Measurements from ENCODE around the gene TEKT2. TPM values are rescaled to one million over a fixed set of nuclear protein-coding genes. Genes with fewer than 3 reads are reported as not detected.

Gene TEKT2
- total and polyA plus RNA-seq, 2 donors (not counting 3 experiments of a cell fraction or from before 2014, with no cell fraction given) = 0.38 to 0.61 TPM

DNA sequence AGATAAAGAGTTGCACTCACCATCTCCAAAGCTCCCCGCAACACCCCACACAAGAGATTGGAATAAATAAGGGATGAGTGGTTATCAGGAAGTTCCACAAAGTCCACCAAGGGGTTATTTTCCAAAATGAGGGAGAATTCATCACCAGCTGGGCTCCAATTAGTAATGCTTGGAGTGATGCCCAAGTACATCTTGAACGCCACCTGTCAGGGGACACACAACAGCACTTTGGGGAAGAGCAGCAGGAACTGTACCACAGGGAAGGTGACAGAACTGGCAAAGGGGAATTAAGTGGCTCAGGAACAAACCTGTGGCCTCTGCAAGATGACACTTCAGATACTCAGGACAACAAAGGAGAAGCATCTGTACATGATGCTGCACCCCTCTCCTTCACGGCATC lies 53.9 kb downstream of the TEKT2 start:
- no peak for DNase-seq (ENCODE audit: low read depth, low spot score)
- BruUV-seq (replicated peaks) = no TSS peak
- H2AFZ ChIP-seq (ENCODE audit: low read depth, low read length) = no peak overlapping the region
- intact Hi-C loops (cut with micrococcal nuclease) = no loop called here
- no peak for TF ChIP-seq POLR2AphosphoS5 (IDR thresholded peaks at IDR 0.05; ENCODE audit: insufficient read depth, low read depth, low read length)
- no peak for TF ChIP-seq EZH2 (IDR thresholded peaks at IDR 0.05; ENCODE audit: borderline replicate concordance, low read depth, low read length, severe bottlenecking)
- TF ChIP-seq POLR2A (IDR thresholded peaks at IDR 0.05; ENCODE audit: low read depth, low read length) = no peak
- TF ChIP-seq MYC (IDR thresholded peaks at IDR 0.05; ENCODE audit: low read depth, low read length) = no peak
- no peak for TF ChIP-seq FOS (IDR thresholded peaks at IDR 0.05; ENCODE audit: borderline replicate concordance, insufficient read depth, low read length)
- TF ChIP-seq, protein P1, sequence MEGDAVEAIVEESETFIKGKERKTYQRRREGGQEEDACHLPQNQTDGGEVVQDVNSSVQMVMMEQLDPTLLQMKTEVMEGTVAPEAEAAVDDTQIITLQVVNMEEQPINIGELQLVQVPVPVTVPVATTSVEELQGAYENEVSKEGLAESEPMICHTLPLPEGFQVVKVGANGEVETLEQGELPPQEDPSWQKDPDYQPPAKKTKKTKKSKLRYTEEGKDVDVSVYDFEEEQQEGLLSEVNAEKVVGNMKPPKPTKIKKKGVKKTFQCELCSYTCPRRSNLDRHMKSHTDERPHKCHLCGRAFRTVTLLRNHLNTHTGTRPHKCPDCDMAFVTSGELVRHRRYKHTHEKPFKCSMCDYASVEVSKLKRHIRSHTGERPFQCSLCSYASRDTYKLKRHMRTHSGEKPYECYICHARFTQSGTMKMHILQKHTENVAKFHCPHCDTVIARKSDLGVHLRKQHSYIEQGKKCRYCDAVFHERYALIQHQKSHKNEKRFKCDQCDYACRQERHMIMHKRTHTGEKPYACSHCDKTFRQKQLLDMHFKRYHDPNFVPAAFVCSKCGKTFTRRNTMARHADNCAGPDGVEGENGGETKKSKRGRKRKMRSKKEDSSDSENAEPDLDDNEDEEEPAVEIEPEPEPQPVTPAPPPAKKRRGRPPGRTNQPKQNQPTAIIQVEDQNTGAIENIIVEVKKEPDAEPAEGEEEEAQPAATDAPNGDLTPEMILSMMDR (IDR thresholded peaks at IDR 0.05; ENCODE audit: extremely low read depth in 1 of 2, insufficient read depth in 1 of 2, low read depth in 1 of 2, low read length in 2 of 2) = no peak
- TF ChIP-seq JUN (IDR thresholded peaks at IDR 0.05; ENCODE audit: borderline replicate concordance, insufficient read depth, insufficient read length, low read depth) = no peak
- no peak for TF ChIP-seq GATA2 (IDR thresholded peaks at IDR 0.05; ENCODE audit: insufficient read depth, insufficient read length, low read depth, low read length)
- TF ChIP-seq MAX (IDR thresholded peaks at IDR 0.05; ENCODE audit: insufficient read depth, insufficient read length) = no peak
- dilution Hi-C loops (cut with MboI; ENCODE audit: extremely low pct_ligation_motif_present, low sequenced_read_pairs) = no loop called here
- H3K4me2 ChIP-seq (ENCODE audit: insufficient read depth, low read length) = no peak overlapping the region
- no peak overlapping the region for H3K9ac ChIP-seq (replicated peaks; ENCODE audit: extremely low read depth, insufficient read depth, low read length)
- FAIRE-seq = no peak
- H3K4me1 ChIP-seq (ENCODE audit: control insufficient read depth, extremely low read depth, insufficient read depth, low read length) = peaks cover 46% of the 10 kb centered on the region
- no peak overlapping the region for H3K4me3 ChIP-seq (replicated peaks in 1 of 3; ENCODE audit: insufficient read depth in 1 of 3, low read depth in 1 of 3, low read length in 3 of 3)
- H3K9me3 ChIP-seq (replicated peaks; ENCODE audit: control insufficient read depth, insufficient read depth, low read length) = no peaks in the 10 kb centered on the region
- H4K20me1 ChIP-seq (replicated peaks; ENCODE audit: control insufficient read depth, extremely low read depth, insufficient read depth, low read length) = no peaks in the 10 kb centered on the region
- ChIA-PET POLR2A (no interaction called here), CTCF (interaction anchor here (1.4 kb wide), 1 partner anchor 11 kb away, joined by 3 read pairs; the partner anchor contains the start of gene TRAPPC3)
- H3K36me3 ChIP-seq (ENCODE audit: control insufficient read depth in 2 of 2, extremely low read depth in 1 of 2, insufficient read depth in 2 of 2, low read length in 2 of 2) = peaks cover 4 to 11% of the 10 kb centered on the region in 2 experiments
- H3K9me1 ChIP-seq (replicated peaks; ENCODE audit: control insufficient read depth, extremely low read depth, insufficient read depth, low read length) = no peaks in the 10 kb centered on the region
- no peaks in the 10 kb centered on the region for H3K27me3 ChIP-seq (ENCODE audit: control insufficient read depth in 2 of 2, insufficient read depth in 2 of 2, low read length in 2 of 2)
- no peak overlapping the region for H3K27ac ChIP-seq (ENCODE audit: insufficient read depth, low read depth, low read length)
- peaks cover 21% of the 10 kb centered on the region for H3K79me2 ChIP-seq (ENCODE audit: control insufficient read depth, insufficient read depth, low read length)

Other genes with a start within 250 kb of the TEKT2 start
- 31.0 TPM in 2 replicates for gene AGO1, start 200.9 kb upstream of the TEKT2 start, total RNA-seq
- gene AGO1, start 200.9 kb upstream of the TEKT2 start, polyA plus RNA-seq = 9.5 and 10.8 TPM in 2 replicates
- 21.1 and 24.1 TPM in 2 replicates for gene AGO3, start 153.0 kb upstream of the TEKT2 start, total RNA-seq
- 7.7 and 10.4 TPM in 2 replicates for gene AGO3, start 153.0 kb upstream of the TEKT2 start, polyA plus RNA-seq
- 32.9 and 33.9 TPM in 2 replicates for gene ADPRS, start 4.8 kb downstream of the TEKT2 start, total RNA-seq
- gene ADPRS, start 4.8 kb downstream of the TEKT2 start, polyA plus RNA-seq = 48.1 and 52.8 TPM in 2 replicates
- 0.78 and 1.3 TPM in 2 replicates for gene COL8A2, start 41.1 kb downstream of the TEKT2 start, total RNA-seq
- gene COL8A2, start 41.1 kb downstream of the TEKT2 start, polyA plus RNA-seq = 1.2 and 1.6 TPM in 2 replicates
- gene TRAPPC3, start 65.4 kb downstream of the TEKT2 start, total RNA-seq = 87.7 and 93.4 TPM in 2 replicates
- 89.3 and 125 TPM in 2 replicates for gene TRAPPC3, start 65.4 kb downstream of the TEKT2 start, polyA plus RNA-seq
- 193 and 199 TPM in 2 replicates for gene MAP7D1, start 72.1 kb downstream of the TEKT2 start, total RNA-seq
- 69.7 and 72.8 TPM in 2 replicates for gene MAP7D1, start 72.1 kb downstream of the TEKT2 start, polyA plus RNA-seq
- 130 and 144 TPM in 2 replicates for gene THRAP3, start 140.3 kb downstream of the TEKT2 start, total RNA-seq
- gene THRAP3, start 140.3 kb downstream of the TEKT2 start, polyA plus RNA-seq = 32.4 and 38.0 TPM in 2 replicates
- gene SH3D21, start 222.3 kb downstream of the TEKT2 start, total RNA-seq = 5.1 and 7.2 TPM in 2 replicates
- 1.6 and 1.8 TPM in 2 replicates for gene SH3D21, start 222.3 kb downstream of the TEKT2 start, polyA plus RNA-seq
- 63.2 and 64.7 TPM in 2 replicates for gene EVA1B, start 239.6 kb downstream of the TEKT2 start, total RNA-seq
- 132 and 255 TPM in 2 replicates for gene EVA1B, start 239.6 kb downstream of the TEKT2 start, polyA plus RNA-seq